ENCODE data around the gene SHISA4.
"Not testable (repeated sequence)": the region's sequence is repeated elsewhere in the genome, so short reads cannot be mapped to it uniquely, and the experiment has no call there.

SHISA4 gene

GRCh38 chr1:201888282-201889089 is at the start of gene SHISA4:
SHISA4 (plus strand) TSS chr1:201888898; CDS start chr1:201888995, 97 bp downstream.
- no peak for DNase-seq

GRCh38 chr1:201839089-201839488 is 49.6 kb upstream of the SHISA4 start:
- not testable (repeated sequence) for DNase-seq

DNA sequence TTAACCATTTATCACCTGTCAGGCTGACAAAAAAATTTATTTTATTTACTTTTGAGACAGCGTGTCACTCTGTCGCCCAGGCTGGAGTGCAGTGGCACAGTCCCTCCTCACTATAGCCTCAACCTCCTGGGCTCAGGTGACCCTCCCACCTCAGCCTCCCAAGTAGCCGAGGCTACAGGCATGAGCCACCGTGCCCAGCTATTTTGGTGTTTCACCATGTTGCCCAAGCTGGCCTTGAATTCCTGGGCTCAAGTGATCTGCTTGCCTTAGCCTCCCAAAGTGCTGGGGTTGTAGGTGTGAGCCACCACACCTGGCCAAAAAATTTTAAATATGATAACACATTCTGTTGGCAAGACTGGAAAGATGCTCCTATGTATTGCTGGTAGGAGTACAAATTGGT is 48.6 kb upstream of the SHISA4 start:
- no peak for DNase-seq

GRCh38 chr1:201840490-201840889 is 48.2 kb upstream of the SHISA4 start:
- no peak for DNase-seq

DNA sequence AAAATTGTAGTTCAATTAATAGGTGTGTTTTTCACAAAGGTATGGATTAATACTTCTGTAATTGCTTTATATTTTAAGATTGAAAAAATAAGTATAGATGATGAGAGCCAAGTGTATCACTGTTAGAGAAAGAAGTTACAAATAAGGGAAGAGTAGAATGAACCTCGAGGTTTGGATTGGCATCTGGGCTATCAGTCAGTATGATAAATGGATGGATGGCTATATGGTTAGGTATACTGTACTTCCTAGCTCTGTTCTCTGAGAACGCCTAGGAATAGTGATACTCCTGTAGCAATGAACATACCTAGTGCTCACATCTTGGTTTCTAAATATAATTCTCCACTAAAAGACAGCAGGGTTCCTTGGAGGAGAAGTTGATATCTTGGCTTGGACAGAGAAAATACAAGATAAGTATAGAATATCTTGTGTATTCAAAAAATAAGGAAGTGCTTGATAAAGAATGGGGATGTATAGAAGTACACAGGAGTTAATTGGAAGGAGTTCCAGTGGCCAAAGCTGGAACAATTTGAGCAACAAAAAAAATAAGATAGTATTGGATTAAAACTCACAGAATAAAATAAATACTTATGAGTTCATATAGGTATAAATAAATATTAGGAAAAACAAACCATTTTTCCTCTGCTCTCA is 47.3 kb upstream of the SHISA4 start:
- peak; percentile 66 for DNase-seq

DNA sequence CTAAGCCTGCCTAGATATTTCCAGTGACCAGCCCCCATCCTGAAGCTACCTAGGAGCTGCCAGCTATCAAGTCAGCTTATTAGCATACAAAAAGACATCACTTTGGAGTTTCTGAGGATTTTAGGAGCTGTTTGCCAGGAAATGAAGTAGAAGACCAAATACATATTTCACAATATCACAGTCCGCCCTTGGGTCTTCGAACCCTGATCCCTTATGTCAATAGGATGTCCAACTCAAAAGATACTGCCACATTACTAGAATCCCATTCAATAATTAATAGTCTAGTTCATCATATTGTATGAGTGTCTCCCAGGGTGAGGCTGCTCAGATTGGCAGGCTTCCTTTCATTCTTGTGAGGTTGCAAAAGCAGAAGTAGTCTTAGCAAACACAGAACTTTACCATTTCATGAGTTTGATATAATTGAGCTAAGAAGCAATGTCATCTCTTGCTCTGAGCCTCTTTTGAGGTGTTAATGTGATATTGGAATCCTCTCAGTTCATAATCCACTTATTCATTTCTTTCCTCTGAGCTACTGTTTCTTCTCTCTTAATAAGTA is 46.1 kb upstream of the SHISA4 start:
- DNase-seq, result peak; percentile 51

DNA sequence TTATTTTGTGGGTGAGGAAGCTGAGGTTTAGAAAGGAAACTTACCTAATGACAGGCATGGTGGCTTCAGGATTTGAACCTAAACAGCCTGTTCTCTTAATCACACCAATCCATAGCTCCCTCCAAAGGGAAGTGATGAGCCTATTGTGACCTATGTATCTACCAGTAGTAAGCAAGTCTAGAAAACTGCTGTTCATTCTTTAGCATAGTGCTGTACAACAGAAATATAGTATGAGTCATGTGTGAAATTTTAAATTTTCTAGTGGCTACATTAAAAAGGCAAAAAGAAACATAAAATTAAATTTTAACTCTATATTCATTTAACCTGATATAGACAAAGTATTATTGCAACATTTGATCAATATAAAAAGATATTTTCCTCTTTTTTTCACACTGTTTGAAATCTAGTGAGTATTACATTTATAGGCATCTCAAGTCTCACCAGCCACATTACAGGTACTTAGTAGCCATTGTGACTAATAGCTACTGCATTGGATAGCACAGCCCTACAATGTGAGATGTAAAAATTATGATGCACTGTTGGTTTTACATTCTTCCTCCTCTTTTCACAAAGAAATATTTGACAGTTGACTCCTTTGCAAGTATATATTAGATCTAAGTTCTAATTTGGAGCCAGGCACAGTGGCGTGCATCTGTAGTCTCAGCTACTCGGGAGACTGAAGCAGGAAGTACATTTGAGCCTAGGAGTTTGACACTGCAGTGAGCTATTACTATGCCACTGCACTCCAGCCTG is 43.2 kb upstream of the SHISA4 start:
- DNase-seq, result no peak

- DNase-seq, result no peak
Measured at GRCh38 chr1:201847150-201847549, 41.5 kb upstream of the SHISA4 start.

GRCh38 chr1:201848230-201848629 is 40.5 kb upstream of the SHISA4 start:
- no peak for DNase-seq

DNA sequence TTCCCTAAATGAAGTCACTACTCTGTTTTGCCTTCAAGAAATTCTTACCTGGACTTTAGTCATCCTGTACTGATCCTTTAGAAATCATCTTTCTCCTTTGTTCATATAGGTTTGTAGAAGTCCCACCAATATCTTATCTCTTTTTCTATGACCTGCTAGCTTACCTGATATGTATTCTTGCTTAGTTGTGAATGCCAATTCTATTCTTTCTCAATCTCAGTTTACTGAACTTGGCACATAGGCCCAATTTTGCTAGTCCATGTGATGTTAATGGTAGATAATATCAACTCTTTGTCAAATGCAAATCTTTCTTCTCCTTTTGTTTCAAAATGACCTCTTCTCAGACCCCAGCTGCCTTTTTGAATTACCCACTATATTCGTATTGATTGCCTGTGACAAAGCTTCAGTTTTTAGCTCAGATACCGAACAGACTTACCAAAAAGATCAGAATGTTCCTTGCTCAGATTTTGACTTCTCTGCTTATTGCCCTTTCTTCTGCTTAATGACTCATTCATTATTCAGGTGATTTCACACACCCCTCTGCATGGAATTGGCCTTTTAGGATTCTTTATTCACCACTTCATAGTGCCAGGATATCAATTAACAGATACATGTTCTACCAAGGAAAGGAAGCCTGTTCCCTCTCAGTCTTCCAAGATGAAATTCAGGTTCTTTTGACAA is 39.2 kb upstream of the SHISA4 start:
- DNase-seq, result no peak

DNA sequence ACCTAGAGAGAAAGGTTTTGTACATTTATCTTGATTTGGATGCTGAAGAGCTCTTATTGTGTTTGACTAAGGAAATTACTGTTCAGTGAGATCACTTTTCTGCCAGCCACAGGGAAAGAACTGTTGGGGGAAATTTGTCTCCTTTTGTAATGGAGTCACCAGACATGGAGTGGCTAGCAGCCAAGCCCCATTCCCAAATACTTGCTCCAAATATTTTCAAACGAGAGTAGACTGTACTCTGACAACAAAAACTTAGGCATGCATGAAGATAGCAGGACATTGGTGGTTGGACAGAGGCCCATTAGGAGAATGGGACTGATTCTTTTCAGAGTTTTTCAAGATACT is 38.7 kb upstream of the SHISA4 start:
- DNase-seq, result no peak

DNA sequence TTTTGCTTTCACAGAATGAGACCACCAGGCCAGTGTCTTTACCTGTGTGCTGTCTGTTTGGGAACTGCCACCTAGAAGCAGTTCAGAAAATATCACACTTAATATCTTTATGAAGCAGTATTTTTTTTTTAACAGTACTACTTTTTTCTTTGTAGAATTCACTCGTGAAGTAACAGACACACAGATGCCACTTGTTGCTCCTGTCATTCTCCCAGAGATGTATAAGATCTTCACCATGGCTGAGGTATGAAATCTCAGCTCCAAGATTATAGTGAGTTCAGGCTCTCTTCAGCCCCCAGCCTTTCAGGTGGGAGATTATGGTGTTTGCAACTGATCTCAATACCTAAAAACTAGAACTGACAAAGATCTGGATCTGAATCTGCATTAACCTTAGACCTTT is 36.7 kb upstream of the SHISA4 start:
- DNase-seq, result no peak

- not testable (repeated sequence) for DNase-seq
Measured at GRCh38 chr1:201856722-201857121, 32.0 kb upstream of the SHISA4 start.

DNA sequence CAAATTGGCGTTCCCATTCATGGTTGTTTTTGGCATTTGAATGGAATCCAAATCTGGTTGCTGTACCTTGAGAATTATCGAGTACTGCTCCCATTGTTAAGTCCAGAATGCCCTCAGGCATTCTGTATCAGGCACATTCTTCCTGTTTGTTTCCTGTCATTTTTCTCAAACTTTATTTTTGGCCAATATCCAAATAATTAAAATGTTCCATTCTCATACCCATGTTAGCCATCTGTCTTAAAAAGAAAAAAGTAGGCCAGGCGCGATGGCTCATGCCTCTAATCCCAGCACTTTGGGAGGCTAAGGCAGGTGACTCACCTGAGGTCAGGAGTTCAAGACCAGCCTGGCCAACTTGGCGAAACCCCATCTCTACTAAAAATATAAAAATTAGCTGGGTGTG is 29.3 kb upstream of the SHISA4 start:
- DNase-seq, result no peak

GRCh38 chr1:201861448-201861847 is 27.2 kb upstream of the SHISA4 start:
- DNase-seq, result no peak

GRCh38 chr1:201870397-201870796 is 18.3 kb upstream of the SHISA4 start:
- no peak for DNase-seq

DNA sequence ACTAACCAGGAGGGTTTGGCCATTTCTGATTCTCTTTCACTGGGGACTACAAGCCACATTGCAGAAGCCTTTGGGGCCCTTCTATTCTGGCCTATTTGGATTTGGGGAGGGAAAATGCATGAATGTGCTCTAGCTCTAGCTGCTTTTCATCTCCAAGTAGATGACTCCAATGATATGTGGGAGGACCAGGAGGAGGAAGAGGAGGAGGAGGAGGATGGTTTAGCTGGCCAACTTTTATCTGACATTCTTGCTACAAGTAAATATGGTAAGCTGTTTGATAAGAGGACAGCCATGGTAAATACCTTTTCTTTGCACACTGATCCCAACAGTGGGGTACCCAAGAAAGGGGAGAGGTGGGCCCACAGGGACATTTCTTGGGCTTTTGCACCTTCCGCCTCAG is 14.0 kb upstream of the SHISA4 start:
- no peak for DNase-seq

- no peak for DNase-seq
Measured at GRCh38 chr1:201876148-201876818, 12.4 kb upstream of the SHISA4 start.

- peak; percentile 64 for DNase-seq
Measured at GRCh38 chr1:201877877-201878401, 10.8 kb upstream of the SHISA4 start.

- DNase-seq, result peak; percentile 25
Measured at GRCh38 chr1:201880928-201881571, 7.6 kb upstream of the SHISA4 start.

GRCh38 chr1:201881617-201882016 is 7.1 kb upstream of the SHISA4 start:
- DNase-seq, result no peak
